GM21390 (cell line): ENCODE results near the gene ANXA11.

Source experiments
- ATAC-seq: cut with Tn5 transposase; IDR thresholded peaks from one replicate; pipeline ENCODE4 v1.9.1; 2021; ENCODE audit not compliant: unreplicated experiment

ANXA11 gene

GRCh38 chr10:80188713-80189112 lies 16.6 kb downstream of the ANXA11 start:
- ATAC-seq: no peak

GRCh38 chr10:80187465-80188409 lies 17.6 kb downstream of the ANXA11 start:
- ATAC-seq: peak; percentile 93

- ATAC-seq: no peak
Observed at GRCh38 chr10:80187060-80187459, 18.3 kb downstream of the ANXA11 start.

- ATAC-seq: no peak
Observed at GRCh38 chr10:80186364-80187012, 18.8 kb downstream of the ANXA11 start.

- no peak for ATAC-seq
Observed at GRCh38 chr10:80185578-80186299, 19.6 kb downstream of the ANXA11 start.

GRCh38 chr10:80184291-80184690 lies 21.0 kb downstream of the ANXA11 start:
- ATAC-seq: no peak

- no peak for ATAC-seq
Observed at GRCh38 chr10:80183436-80183835, 21.9 kb downstream of the ANXA11 start.

GRCh38 chr10:80182986-80183385 lies 22.4 kb downstream of the ANXA11 start:
- no peak for ATAC-seq

- ATAC-seq: no peak
Observed at GRCh38 chr10:80177781-80178636, 27.3 kb downstream of the ANXA11 start.

- no peak for ATAC-seq
Observed at GRCh38 chr10:80176526-80176925, 28.8 kb downstream of the ANXA11 start.

GRCh38 chr10:80174641-80175395 lies 30.5 kb downstream of the ANXA11 start:
- ATAC-seq: no peak

- no peak for ATAC-seq
Observed at GRCh38 chr10:80173466-80173865, 31.9 kb downstream of the ANXA11 start.

GRCh38 chr10:80172896-80173295 lies 32.4 kb downstream of the ANXA11 start:
- no peak for ATAC-seq

- no peak for ATAC-seq
Observed at GRCh38 chr10:80171248-80171660, 34.1 kb downstream of the ANXA11 start.

- ATAC-seq: no peak
Observed at GRCh38 chr10:80170641-80171040, 34.7 kb downstream of the ANXA11 start.

GRCh38 chr10:80170026-80170425 lies 35.3 kb downstream of the ANXA11 start:
- ATAC-seq: no peak

GRCh38 chr10:80168679-80169380 lies 36.5 kb downstream of the ANXA11 start:
- peak; percentile 50 for ATAC-seq

- no peak for ATAC-seq
Observed at GRCh38 chr10:80168162-80168511, 37.2 kb downstream of the ANXA11 start.

GRCh38 chr10:80167471-80168161 lies 37.7 kb downstream of the ANXA11 start:
- no peak for ATAC-seq
